ENCODE measurements around the gene SRP9. TPM values are rescaled to one million over a fixed set of nuclear protein-coding genes. Genes with fewer than 3 reads are reported as not detected.

The SRP9 gene
- total RNA-seq (ENCODE audit: low replicate concordance) = 263 and 313 TPM in 2 replicates
- long read RNA-seq, transcript SRP9-203 (4 exons, 1,596 nt) = minor isoform, 114 of 1,311 reads
- long read RNA-seq, transcript SRP9-201 (3 exons, 1,480 nt) = major isoform, 1,125 of 1,311 reads
- long read RNA-seq, partial matches to known transcripts = 3 of 1,311 reads
- long read RNA-seq, other reads (novel, unspliced or antisense) = 66 of 1,311 reads

DNA sequence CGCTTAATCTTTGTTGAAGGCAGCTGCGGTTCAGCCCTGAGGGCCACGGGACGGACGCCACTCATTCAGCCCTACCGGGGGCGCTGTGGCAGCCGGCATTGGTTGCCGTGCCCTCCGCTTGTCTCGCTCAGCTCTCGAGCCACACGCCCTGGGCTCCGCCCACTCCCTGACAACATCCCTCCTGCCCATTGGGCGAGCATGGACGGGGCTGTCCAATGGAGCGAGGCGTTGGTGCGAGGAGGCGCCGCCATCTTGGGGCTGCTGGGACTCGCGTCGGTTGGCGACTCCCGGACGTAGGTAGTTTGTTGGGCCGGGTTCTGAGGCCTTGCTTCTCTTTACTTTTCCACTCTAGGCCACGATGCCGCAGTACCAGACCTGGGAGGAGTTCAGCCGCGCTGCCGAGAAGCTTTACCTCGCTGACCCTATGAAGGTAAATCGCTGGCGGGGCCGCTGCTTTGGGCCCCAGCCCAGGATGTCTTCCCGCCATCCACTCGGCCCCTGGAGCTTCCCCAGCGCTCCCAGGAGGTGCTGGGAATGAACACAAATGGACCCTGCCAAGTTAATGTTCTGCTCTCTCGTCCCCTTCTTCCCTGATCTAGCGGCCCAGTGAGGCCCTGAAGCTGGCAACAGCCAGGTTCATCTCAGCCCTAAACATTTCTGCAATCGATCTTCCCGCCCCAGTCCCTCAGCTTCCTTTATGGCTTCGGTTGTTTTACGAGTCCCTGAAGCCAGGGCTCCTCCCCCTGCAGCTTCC is at the start of gene SRP9:
TSS of gene SRP9 (plus strand) at position 244 of the 754 bp plus-strand sequence. CDS start at position 359, 115 bp downstream.
- Mint-ChIP-seq H3K27me3 (no peaks in the 10 kb centered on the region), H3K9me3 (no peaks in the 10 kb centered on the region), H3K4me1 (ENCODE audit: unreplicated experiment) (peaks cover 31% of the 10 kb centered on the region), H3K36me3 (peaks cover 6% of the 10 kb centered on the region), H3K27ac (no peak within 1 kb of the TSS), H3K4me3 (no peak within 1 kb of the TSS)
- peak; percentile 88 for TF ChIP-seq CTCF (conservative IDR thresholded peaks at IDR 0.05)
- DNase-seq (ENCODE audit: extremely low spot score, unreplicated experiment) = peak; percentile 99

- Mint-ChIP-seq H3K27ac (no peak overlapping the region), H3K27me3 (no peaks in the 10 kb centered on the region), H3K9me3 (no peaks in the 10 kb centered on the region), H3K4me1 (ENCODE audit: unreplicated experiment) (peaks cover 19% of the 10 kb centered on the region), H3K36me3 (no peaks in the 10 kb centered on the region), H3K4me3 (no peak overlapping the region)
- no peak for TF ChIP-seq CTCF (conservative IDR thresholded peaks at IDR 0.05)
- DNase-seq (ENCODE audit: extremely low spot score, unreplicated experiment) = no peak
Observed at GRCh38 chr1:225731491-225731890, 46.1 kb upstream of the SRP9 start.

DNA sequence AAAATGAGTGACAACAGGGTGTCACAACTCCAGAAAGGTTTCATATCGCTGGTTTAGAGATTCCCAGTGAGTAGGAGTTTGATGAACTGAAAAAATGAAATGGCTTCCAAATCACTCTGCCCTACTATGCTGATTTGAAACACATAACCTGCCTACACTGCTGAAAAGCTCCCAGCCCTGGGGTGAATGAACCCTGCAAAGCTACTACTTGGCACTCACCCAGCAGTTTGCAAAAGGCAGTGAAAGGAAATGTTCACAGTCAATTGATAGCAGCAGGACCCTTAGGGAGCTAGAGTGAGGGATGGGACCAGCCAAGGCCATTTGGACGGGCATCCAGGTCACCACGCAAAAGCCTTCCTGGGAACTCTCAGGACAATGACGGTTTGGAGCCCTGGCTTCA is 44.4 kb upstream of the SRP9 start:
- peaks cover 30% of the 10 kb centered on the region for H3K4me1 Mint-ChIP-seq (ENCODE audit: unreplicated experiment)
- H3K27me3 Mint-ChIP-seq = no peaks in the 10 kb centered on the region
- no peak overlapping the region for H3K27ac Mint-ChIP-seq

DNA sequence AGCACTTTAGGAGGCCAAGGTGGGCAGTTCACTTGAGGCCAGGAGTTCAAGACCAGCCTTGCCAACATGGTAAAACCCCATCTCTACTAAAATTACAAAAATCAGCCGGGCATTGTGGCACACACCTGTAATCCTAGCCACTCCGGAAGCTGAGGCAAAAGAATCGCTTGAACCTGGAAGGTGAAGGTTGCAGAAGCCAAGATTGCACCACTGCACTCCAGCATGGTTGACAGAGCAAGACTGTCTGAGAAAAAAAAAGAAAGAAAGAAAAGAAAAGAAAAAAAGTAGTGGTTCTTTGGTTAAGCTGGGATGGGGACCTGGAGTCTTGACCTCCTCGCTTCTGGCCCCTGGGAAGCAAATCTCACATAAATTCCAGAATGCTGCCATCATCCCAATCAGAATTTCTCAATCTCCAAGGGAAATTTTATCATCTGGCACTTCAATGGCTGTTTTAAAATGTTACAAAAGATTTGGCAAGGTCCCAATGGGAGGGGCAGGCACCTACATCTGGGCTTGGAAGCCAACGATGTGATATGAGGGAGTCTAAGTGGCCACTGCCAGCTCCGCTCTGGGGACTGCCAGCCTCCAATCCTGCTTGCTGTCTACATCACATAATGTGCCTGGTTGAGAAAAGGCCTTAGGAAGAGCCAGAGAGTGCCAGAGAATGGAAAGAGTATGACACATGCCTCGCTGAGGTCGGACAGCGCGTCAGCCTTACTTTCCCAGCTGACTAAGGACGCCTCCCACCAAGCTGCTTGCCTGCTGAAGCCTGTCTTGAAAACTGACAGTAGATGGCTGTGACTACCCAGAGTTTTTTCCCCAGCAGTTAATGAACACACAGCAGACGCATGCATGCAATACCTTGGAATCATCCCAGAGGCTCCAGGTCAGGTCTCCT is 42.1 kb upstream of the SRP9 start:
- Mint-ChIP-seq H3K27ac (peak overlapping the region; percentile 35), H3K9me3 (no peaks in the 10 kb centered on the region), H3K4me1 (ENCODE audit: unreplicated experiment) (peaks cover 30% of the 10 kb centered on the region), H3K27me3 (no peaks in the 10 kb centered on the region), H3K36me3 (no peaks in the 10 kb centered on the region), H3K4me3 (no peak overlapping the region)
- no peak for DNase-seq (ENCODE audit: extremely low spot score, unreplicated experiment)
- TF ChIP-seq CTCF (conservative IDR thresholded peaks at IDR 0.05) = no peak

More for the DNA sequence above, 44.4 kb upstream of the SRP9 start:
- Mint-ChIP-seq H3K4me3 (no peak overlapping the region), H3K36me3 (no peaks in the 10 kb centered on the region), H3K9me3 (no peaks in the 10 kb centered on the region)
- no peak for TF ChIP-seq CTCF (conservative IDR thresholded peaks at IDR 0.05)
- no peak for DNase-seq (ENCODE audit: extremely low spot score, unreplicated experiment)

DNA sequence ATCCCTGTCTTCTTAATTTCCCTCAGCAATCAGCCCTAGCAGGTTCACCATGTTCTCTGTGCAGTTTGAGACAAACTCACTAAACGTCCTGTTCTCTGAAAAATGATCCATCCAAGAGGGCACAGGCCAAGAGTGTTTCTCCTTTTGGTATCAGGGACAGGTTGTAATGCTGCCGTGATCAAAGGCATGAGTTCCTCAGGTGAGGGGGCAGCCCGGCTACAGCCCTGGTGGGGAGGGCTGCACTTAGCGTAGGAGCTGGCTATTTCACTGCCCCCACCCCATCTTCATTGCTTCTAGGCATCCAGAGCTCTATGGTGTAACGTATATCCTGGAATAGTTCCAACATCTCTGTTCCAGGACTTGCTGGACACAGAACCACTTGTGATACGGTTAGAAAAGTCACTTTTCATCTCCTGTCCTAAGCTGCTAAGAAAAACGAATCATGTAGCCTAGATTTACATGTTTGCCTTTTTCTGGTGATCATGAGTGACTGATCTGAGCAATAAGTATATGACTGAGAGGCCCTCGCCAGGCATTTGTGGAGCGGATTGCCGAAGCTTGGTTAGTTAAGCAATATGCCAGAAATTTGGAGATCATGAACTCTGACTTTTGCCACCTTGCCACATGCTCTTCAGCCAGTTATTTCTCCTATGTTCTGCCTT is 41.1 kb upstream of the SRP9 start:
- DNase-seq (ENCODE audit: extremely low spot score, unreplicated experiment) = no peak
- no peaks in the 10 kb centered on the region for H3K36me3 Mint-ChIP-seq
- no peak for TF ChIP-seq CTCF (conservative IDR thresholded peaks at IDR 0.05)
- peaks cover 30% of the 10 kb centered on the region for H3K4me1 Mint-ChIP-seq (ENCODE audit: unreplicated experiment)
- no peak overlapping the region for H3K4me3 Mint-ChIP-seq
- no peaks in the 10 kb centered on the region for H3K27me3 Mint-ChIP-seq
- no peak overlapping the region for H3K27ac Mint-ChIP-seq
- H3K9me3 Mint-ChIP-seq = no peaks in the 10 kb centered on the region

Measured in type B pancreatic cell (in vitro differentiated cells).